ENCODE results near the gene APRT. TPM values are rescaled to one million over a fixed set of nuclear protein-coding genes. Genes with fewer than 3 reads are reported as not detected.

APRT gene
- total RNA-seq, 2 donors from 2014 or later: 45.5 to 80.7 TPM

GRCh38 chr16:88834670-88835069 is 22.9 kb upstream of the APRT start:
- no peak overlapping the region for H3K4me3 ChIP-seq
- DNase-seq (ENCODE audit: low spot score) (no peak), ATAC-seq (ENCODE audit: insufficient number of reproducible peaks, low FRiP score, low read depth) (no peak)
- no peaks in the 10 kb centered on the region for H3K9me3 ChIP-seq
- H3K27me3 ChIP-seq (replicated peaks; ENCODE audit: insufficient read depth): no peaks in the 10 kb centered on the region
- TF ChIP-seq CTCF (IDR thresholded peaks at IDR 0.05): no peak
- peaks cover 11% of the 10 kb centered on the region for H3K36me3 ChIP-seq
- no peak overlapping the region for H3K27ac ChIP-seq
- no peaks in the 10 kb centered on the region for H3K4me1 ChIP-seq (ENCODE audit: control insufficient read depth in 1 of 2, low read depth in 2 of 2)

GRCh38 chr16:88833086-88833485 is 21.4 kb upstream of the APRT start:
- H3K9me3 ChIP-seq: no peaks in the 10 kb centered on the region
- H3K4me3 ChIP-seq: no peak overlapping the region
- H3K27me3 ChIP-seq (replicated peaks; ENCODE audit: insufficient read depth): no peaks in the 10 kb centered on the region
- no peak overlapping the region for H3K27ac ChIP-seq
- H3K4me1 ChIP-seq (ENCODE audit: control insufficient read depth in 1 of 2, low read depth in 2 of 2): no peaks in the 10 kb centered on the region
- no peak for ATAC-seq (ENCODE audit: insufficient number of reproducible peaks, low FRiP score, low read depth)
- no peak for DNase-seq (ENCODE audit: low spot score)
- TF ChIP-seq CTCF (IDR thresholded peaks at IDR 0.05): no peak
- H3K36me3 ChIP-seq: peaks cover 6% of the 10 kb centered on the region

- no peaks in the 10 kb centered on the region for H3K4me1 ChIP-seq (ENCODE audit: control insufficient read depth in 1 of 2, low read depth in 2 of 2)
- H3K27ac ChIP-seq: no peak overlapping the region
- H3K36me3 ChIP-seq: peaks cover 6% of the 10 kb centered on the region
- no peak for TF ChIP-seq CTCF (IDR thresholded peaks at IDR 0.05)
- no peak overlapping the region for H3K4me3 ChIP-seq
- DNase-seq (ENCODE audit: low spot score): no peak
- no peak for ATAC-seq (ENCODE audit: insufficient number of reproducible peaks, low FRiP score, low read depth)
- H3K27me3 ChIP-seq (replicated peaks; ENCODE audit: insufficient read depth): no peaks in the 10 kb centered on the region
- H3K9me3 ChIP-seq: no peaks in the 10 kb centered on the region
Observed at GRCh38 chr16:88831838-88832237, 20.1 kb upstream of the APRT start.

- Histone ChIP-seq H3K9me3 (no peaks in the 10 kb centered on the region), H3K4me1 (ENCODE audit: control insufficient read depth in 1 of 2, low read depth in 2 of 2) (no peaks in the 10 kb centered on the region), H3K27ac (no peak overlapping the region), H3K4me3 (no peak overlapping the region), H3K36me3 (peaks cover 7% of the 10 kb centered on the region), H3K27me3 (replicated peaks; ENCODE audit: insufficient read depth) (no peaks in the 10 kb centered on the region)
- ATAC-seq (ENCODE audit: insufficient number of reproducible peaks, low FRiP score, low read depth) (no peak), DNase-seq (ENCODE audit: low spot score) (no peak)
- TF ChIP-seq CTCF (IDR thresholded peaks at IDR 0.05): no peak
Observed at GRCh38 chr16:88830783-88831182, 19.1 kb upstream of the APRT start.

DNA sequence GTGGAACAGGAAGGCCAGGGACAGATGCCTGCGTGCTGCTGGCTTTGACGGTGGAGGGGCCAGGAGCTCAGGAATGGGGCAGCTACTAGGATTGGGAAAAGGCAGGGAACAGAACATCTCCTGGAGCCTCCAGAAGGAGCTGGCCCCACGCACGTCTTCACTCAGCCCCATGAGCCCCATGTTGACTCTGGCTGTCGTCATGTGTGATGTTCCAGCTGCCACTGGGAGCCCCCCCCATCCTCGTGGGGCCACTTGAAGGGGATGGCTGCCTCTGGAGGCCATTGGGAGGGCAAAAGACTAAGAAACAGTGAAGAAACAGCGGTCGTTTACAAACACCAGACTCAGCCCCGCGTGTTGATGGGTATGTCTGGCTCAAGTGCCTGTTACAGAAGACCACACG is 18.5 kb upstream of the APRT start:
- H3K27ac ChIP-seq: no peak overlapping the region
- H3K9me3 ChIP-seq: no peaks in the 10 kb centered on the region
- DNase-seq (ENCODE audit: low spot score) (no peak), ATAC-seq (ENCODE audit: insufficient number of reproducible peaks, low FRiP score, low read depth) (no peak)
- no peaks in the 10 kb centered on the region for H3K27me3 ChIP-seq (replicated peaks; ENCODE audit: insufficient read depth)
- H3K4me1 ChIP-seq (ENCODE audit: control insufficient read depth in 1 of 2, low read depth in 2 of 2): no peaks in the 10 kb centered on the region
- TF ChIP-seq CTCF (IDR thresholded peaks at IDR 0.05): no peak
- peaks cover 4% of the 10 kb centered on the region for H3K36me3 ChIP-seq
- no peak overlapping the region for H3K4me3 ChIP-seq
